GM23338 (cell line): ENCODE measurements around the gene STRIT1. TPM values are rescaled to one million over a fixed set of nuclear protein-coding genes. Genes with fewer than 3 reads are reported as not detected.

ENCODE experiments used
- ATAC-seq: fragments of 200-7000 bp; cut with Tn5 transposase; 3 replicates; pipeline ENCODE4 v1.9.1; 2020
- DNase-seq: peaks from one replicate; pipeline ENCODE4 v3.0.0-alpha.2; 2015; ENCODE audit warnings: low spot score
- H2AFZ ChIP-seq: fragments of 200-600 bp; sonication (generic); 2 replicates; pipeline ENCODE4 v1.8.0; 2016; ENCODE audit warnings: antibody characterized with exemption, mild to moderate bottlenecking, moderate library complexity
- H3F3A ChIP-seq: fragments of 200-600 bp; sonication (generic); replicated peaks from 2 replicates; pipeline ENCODE4 v1.8.0; 2017; ENCODE audit warnings: antibody characterized with exemption, mixed run types, low read depth
- H3K27ac ChIP-seq: fragments of 200-600 bp; sonication (generic); 2 replicates; pipeline ENCODE4 v1.6.1; 2016; ENCODE audit warnings: low read depth
- H3K27me3 ChIP-seq: fragments of 200-600 bp; sonication (generic); 2 replicates; pipeline ENCODE4 v1.8.0; 2016; ENCODE audit warnings: mild to moderate bottlenecking, mixed run types, moderate library complexity; ENCODE audit not compliant: insufficient read depth
- H3K36me3 ChIP-seq: fragments of 200-600 bp; sonication (generic); 2 replicates; pipeline ENCODE4 v1.8.0; 2016; ENCODE audit warnings: mild to moderate bottlenecking; ENCODE audit not compliant: insufficient read depth
- H3K4me1 ChIP-seq: fragments of 200-600 bp; sonication (generic); 2 replicates; pipeline ENCODE4 v1.8.0; 2016; ENCODE audit warnings: mild to moderate bottlenecking, moderate library complexity; ENCODE audit not compliant: insufficient read depth
- H3K4me2 ChIP-seq: fragments of 200-600 bp; sonication (generic); 2 replicates; pipeline ENCODE4 v1.7.1; 2017; ENCODE audit warnings: mixed run types
- H3K4me3 ChIP-seq: fragments of 200-600 bp; sonication (generic); 2 replicates; pipeline ENCODE4 v1.6.1; 2016; ENCODE audit warnings: mixed run types
- H3K79me2 ChIP-seq: fragments of 200-600 bp; sonication (generic); replicated peaks from 2 replicates; pipeline ENCODE4 v1.8.0; 2017; ENCODE audit warnings: mild to moderate bottlenecking; ENCODE audit not compliant: insufficient read depth
- H3K9me2 ChIP-seq: fragments of 200-600 bp; sonication (generic); 2 replicates; pipeline ENCODE4 v1.8.0; 2017; ENCODE audit not compliant: insufficient read depth
- H4K20me1 ChIP-seq: fragments of 200-600 bp; sonication (generic); replicated peaks from 2 replicates; pipeline ENCODE4 v1.8.0; 2017; ENCODE audit warnings: mild to moderate bottlenecking; ENCODE audit not compliant: insufficient read depth
- H3K27ac Mint-ChIP-seq: 2 replicates; pipeline ENCODE4 v1.8.0; 2020; ENCODE audit warnings: inconsistent platforms, mild to moderate bottlenecking, moderate library complexity, mixed read lengths
- H3K27me3 Mint-ChIP-seq: 3 replicates; pipeline ENCODE4 v1.8.0; 2022; ENCODE audit warnings: low read depth, mild to moderate bottlenecking, moderate library complexity, mixed read lengths, inconsistent platforms; ENCODE audit not compliant: insufficient read depth, poor library complexity
- H3K36me3 Mint-ChIP-seq: 3 replicates; pipeline ENCODE4 v1.8.0; 2021; ENCODE audit warnings: low read depth, mild to moderate bottlenecking, inconsistent platforms, moderate library complexity, mixed read lengths
- H3K4me1 Mint-ChIP-seq: 3 replicates; pipeline ENCODE4 v1.8.0; 2020; ENCODE audit warnings: mild to moderate bottlenecking, inconsistent platforms, mixed read lengths
- H3K4me3 Mint-ChIP-seq: 3 replicates; pipeline ENCODE4 v1.8.0; 2021; ENCODE audit warnings: moderate library complexity, mild to moderate bottlenecking, inconsistent platforms, mixed read lengths
- H3K9me3 Mint-ChIP-seq: 3 replicates; pipeline ENCODE4 v1.8.0; 2020; ENCODE audit warnings: moderate library complexity, mild to moderate bottlenecking, inconsistent platforms, mixed read lengths
- CTCF ChIP-seq, 2 experiments: fragments of 200-600 bp in 1 of 2; sonication (generic) in 1 of 2; conservative IDR thresholded peaks; 2 replicates each; pipeline versions ENCODE4 v1.5.1 to v1.6.1; 2016 to 2017; ENCODE audit warnings: antibody characterized with exemption in 2 of 2, low read depth in 2 of 2, mild to moderate bottlenecking in 2 of 2, moderate library complexity in 1 of 2
- ZNF114 ChIP-seq: fragments of 250-450 bp; sonication (Bioruptor Pico); IDR thresholded peaks from 2 replicates; pipeline ENCODE4 v1.5.0; 2020; ENCODE audit warnings: mild to moderate bottlenecking, moderate library complexity
- ZNF462 ChIP-seq: fragments of 250-450 bp; sonication (Bioruptor Pico); IDR thresholded peaks from 2 replicates; pipeline ENCODE4 v1.5.0; 2020; ENCODE audit warnings: mild to moderate bottlenecking, moderate library complexity
- polyA plus RNA-seq: library from polyadenylated mRNA; unstranded; fragments of >200 nt; fragmentation: Nextera tagmentation; extraction: Ambion mirVana; gene quantifications from 2 replicates; pipeline ENCODE4 v1.2.1, GENCODE V29; 2016
- total RNA-seq: library from RNA; depleted of rRNA; stranded (reverse); fragments of >200 nt; shearing (Covaris generic); gene quantifications from 2 replicates; pipeline ENCODE4 v1.2.3, GENCODE V29; 2014

The STRIT1 gene
- total and polyA plus RNA-seq, 2 experiments from 2014 or later = 1.5 to 1.6 TPM

- Histone ChIP-seq H3K27ac (peak overlapping the region; percentile 2; the same call in 1 of the 2 replicates), H3K4me3 (no peak overlapping the region), H3K4me2 (0 out of 2 replicates have a peak overlapping the region, but pooled peaks have one; percentile 29), H3K79me2 (no peaks in the 10 kb centered on the region), H3F3A (0 out of 2 replicates have a peak, but pooled peaks cover 3% of the 10 kb centered on the region), H3K36me3 (no peaks in the 10 kb centered on the region), H2AFZ (peak overlapping the region; percentile 56), H4K20me1 (no peaks in the 10 kb centered on the region), H3K9me2 (no peaks in the 10 kb centered on the region), H3K4me1 (peaks cover 5% of the 10 kb centered on the region; the same call in 1 of the 2 replicates), H3K27me3 (no peaks in the 10 kb centered on the region)
- TF ChIP-seq CTCF (conservative IDR thresholded peaks at IDR 0.05; ENCODE audit: low read depth in 2 of 2) (peak; percentile 49 to 62), ZNF114 (CRISPR knock-in tag) (no peak)
- Mint-ChIP-seq H3K4me1 (peaks cover 13% of the 10 kb centered on the region), H3K4me3 (no peak overlapping the region), H3K27ac (no peak overlapping the region), H3K36me3 (no peaks in the 10 kb centered on the region), H3K9me3 (no peaks in the 10 kb centered on the region), H3K27me3 (no peaks in the 10 kb centered on the region)
- peak; percentile 59 for DNase-seq
- peak; percentile 52 for ATAC-seq
Measured at GRCh38 chr3:155325263-155325835, 31.9 kb upstream of the STRIT1 start.

- no peaks in the 10 kb centered on the region for H4K20me1 ChIP-seq
- Mint-ChIP-seq H3K4me1 (peaks cover 13% of the 10 kb centered on the region), H3K9me3 (no peaks in the 10 kb centered on the region), H3K27me3 (no peaks in the 10 kb centered on the region), H3K36me3 (no peaks in the 10 kb centered on the region), H3K4me3 (no peak overlapping the region), H3K27ac (no peak overlapping the region)
- TF ChIP-seq ZNF114 (CRISPR knock-in tag) (no peak), CTCF (conservative IDR thresholded peaks at IDR 0.05; ENCODE audit: low read depth in 2 of 2) (peak; percentile 87 to 98)
- no peak overlapping the region for H3K4me2 ChIP-seq
- H2AFZ ChIP-seq = no peak overlapping the region
- ATAC-seq (peak; percentile 88), DNase-seq (peak; percentile 90)
- H3K36me3 ChIP-seq = no peaks in the 10 kb centered on the region
- no peaks in the 10 kb centered on the region for H3K27me3 ChIP-seq
- H3K27ac ChIP-seq = no peak overlapping the region
- H3K79me2 ChIP-seq = no peaks in the 10 kb centered on the region
- no peak overlapping the region for H3K4me3 ChIP-seq
- H3K9me2 ChIP-seq = no peaks in the 10 kb centered on the region
- H3K4me1 ChIP-seq = peaks cover 5% of the 10 kb centered on the region; the same call in 1 of the 2 replicates
- 0 out of 2 replicates have a peak, but pooled peaks cover 3% of the 10 kb centered on the region for H3F3A ChIP-seq
Measured at GRCh38 chr3:155323063-155323666, 29.7 kb upstream of the STRIT1 start.

GRCh38 chr3:155321418-155321817 lies 27.9 kb upstream of the STRIT1 start:
- no peak overlapping the region for H3K27ac ChIP-seq
- no peak overlapping the region for H3K4me3 Mint-ChIP-seq
- no peaks in the 10 kb centered on the region for H3K36me3 Mint-ChIP-seq
- no peak for TF ChIP-seq ZNF462 (CRISPR knock-in tag)

More at GRCh38 chr3:155321418-155321817, 27.9 kb upstream of the STRIT1 start:
- Histone ChIP-seq H3K9me2 (no peaks in the 10 kb centered on the region), H3K36me3 (no peaks in the 10 kb centered on the region), H3K4me1 (peaks cover 5% of the 10 kb centered on the region; the same call in 1 of the 2 replicates), H3F3A (0 out of 2 replicates have a peak, but pooled peaks cover 3% of the 10 kb centered on the region), H4K20me1 (no peaks in the 10 kb centered on the region), H2AFZ (no peak overlapping the region), H3K27me3 (no peaks in the 10 kb centered on the region), H3K4me3 (no peak overlapping the region), H3K4me2 (no peak overlapping the region), H3K79me2 (no peaks in the 10 kb centered on the region)
- no peak for DNase-seq
- H3K4me1 Mint-ChIP-seq = peaks cover 13% of the 10 kb centered on the region
- H3K27ac Mint-ChIP-seq = no peak overlapping the region
- no peaks in the 10 kb centered on the region for H3K9me3 Mint-ChIP-seq
- H3K27me3 Mint-ChIP-seq = peaks cover 2% of the 10 kb centered on the region
- ATAC-seq = no peak
